Neuronal stem cell (in vitro differentiated cells): ENCODE measurements around the gene UBXN7.
"Not testable (repeated sequence)": the region's sequence is repeated elsewhere in the genome, so short reads cannot be mapped to it uniquely, and the experiment has no call there.

ENCODE experiments used
- DNase-seq: peaks from one replicate; pipeline ENCODE4 v3.0.0-alpha.2; 2013; ENCODE audit warnings: low spot score
- H2AFZ ChIP-seq: one replicate; pipeline ENCODE4 v1.6.1; 2013; ENCODE audit warnings: mild to moderate bottlenecking, low read length, inconsistent platforms
- H2AK5ac ChIP-seq: 2 replicates; pipeline ENCODE4 v1.6.1; 2013; ENCODE audit warnings: low read depth, mild to moderate bottlenecking, inconsistent platforms, low read length, moderate library complexity, mixed read lengths
- H2BK120ac ChIP-seq: 2 replicates; pipeline ENCODE4 v1.6.1; 2013; ENCODE audit warnings: low read depth, mild to moderate bottlenecking, inconsistent platforms, low read length, moderate library complexity, mixed read lengths
- H2BK12ac ChIP-seq: one replicate; pipeline ENCODE4 v1.6.1; 2013; ENCODE audit warnings: low read length, inconsistent platforms
- H2BK15ac ChIP-seq: 2 replicates; pipeline ENCODE4 v1.6.1; 2013; ENCODE audit warnings: mild to moderate bottlenecking, low read length, inconsistent platforms, mixed read lengths
- H2BK5ac ChIP-seq: one replicate; pipeline ENCODE4 v1.6.1; 2013; ENCODE audit warnings: inconsistent platforms, mild to moderate bottlenecking, low read length, moderate library complexity
- H3K14ac ChIP-seq: one replicate; pipeline ENCODE4 v1.6.1; 2013; ENCODE audit warnings: low read length, inconsistent platforms
- H3K18ac ChIP-seq: 2 replicates; pipeline ENCODE4 v1.6.1; 2013; ENCODE audit warnings: low read length, inconsistent platforms
- H3K23ac ChIP-seq: 2 replicates; pipeline ENCODE4 v1.6.1; 2013; ENCODE audit warnings: low read depth, mild to moderate bottlenecking, mixed read lengths, low read length, inconsistent platforms; ENCODE audit not compliant: poor library complexity
- H3K27ac ChIP-seq: replicated peaks from 3 replicates; pipeline ENCODE4 v1.5.1; 2013; ENCODE audit warnings: low read length, inconsistent platforms
- H3K27me3 ChIP-seq, 3 experiments: 2 replicates each; pipeline ENCODE4 v1.6.1; 2013; ENCODE audit warnings: low read length in 3 of 3, mild to moderate bottlenecking in 2 of 3, inconsistent platforms in 1 of 3, low read depth in 1 of 3, mixed read lengths in 1 of 3, moderate library complexity in 1 of 3; ENCODE audit not compliant: control insufficient read depth in 3 of 3, insufficient read depth in 3 of 3
- H3K36me3 ChIP-seq, 2 donors: replicated peaks in 1 of 2; 2 replicates each; pipeline ENCODE4 v1.6.1; 2013; ENCODE audit warnings: low read length in 2 of 2; ENCODE audit not compliant: control insufficient read depth in 2 of 2, insufficient read depth in 2 of 2
- H3K4ac ChIP-seq: 2 replicates; pipeline ENCODE4 v1.6.1; 2013; ENCODE audit warnings: inconsistent platforms, mild to moderate bottlenecking, low read length, moderate library complexity
- H3K4me1 ChIP-seq, 2 donors: 1 replicate in 1 of 2; 2 replicates in 1 of 2; pipeline ENCODE4 v1.6.1; 2013; ENCODE audit warnings: low read length in 2 of 2, low read depth in 1 of 2; ENCODE audit not compliant: control insufficient read depth in 2 of 2, insufficient read depth in 1 of 2
- H3K4me2 ChIP-seq: one replicate; pipeline ENCODE4 v1.6.1; 2013; ENCODE audit warnings: mild to moderate bottlenecking, low read length, inconsistent platforms; ENCODE audit not compliant: insufficient read depth, poor library complexity, severe bottlenecking
- H3K4me3 ChIP-seq, 2 donors: 2 replicates each; pipeline ENCODE4 v1.5.1; 2013; ENCODE audit warnings: low read length in 2 of 2, mild to moderate bottlenecking in 2 of 2, inconsistent platforms in 1 of 2, moderate library complexity in 1 of 2
- H3K79me1 ChIP-seq: one replicate; pipeline ENCODE4 v1.6.1; 2013; ENCODE audit warnings: low read depth, mild to moderate bottlenecking, inconsistent platforms, low read length, moderate library complexity
- H3K9ac ChIP-seq: one replicate; pipeline ENCODE4 v1.6.1; 2013; ENCODE audit warnings: mild to moderate bottlenecking, low read depth, low read length, inconsistent platforms; ENCODE audit not compliant: poor library complexity
- H3K9me3 ChIP-seq, 2 donors: replicated peaks in 1 of 2; 2 replicates each; pipeline versions ENCODE3 to v1.6.1; 2013; ENCODE audit warnings: low read length in 2 of 2, mild to moderate bottlenecking in 2 of 2, inconsistent platforms in 1 of 2, low read depth in 1 of 2, mixed read lengths in 1 of 2, moderate library complexity in 1 of 2; ENCODE audit not compliant: control insufficient read depth in 2 of 2, insufficient read depth in 1 of 2
- H4K8ac ChIP-seq: one replicate; pipeline ENCODE4 v1.6.1; 2013; ENCODE audit warnings: low read depth, mild to moderate bottlenecking, inconsistent platforms, low read length, moderate library complexity
- H4K91ac ChIP-seq: one replicate; pipeline ENCODE4 v1.6.1; 2013; ENCODE audit warnings: low read length, low read depth, mild to moderate bottlenecking, inconsistent platforms; ENCODE audit not compliant: poor library complexity
- WGBS, 2 donors: extraction: QIAGEN DNeasy Blood & Tissue Kit; methylation state at CpG; one replicate each; pipeline ENCODE4 v1.1.7; 2013; ENCODE audit warnings: missing lambda C conversion rate in 2 of 2, mixed read lengths in 1 of 2; ENCODE audit not compliant: insufficient read length in 2 of 2, insufficient replicate concordance in 1 of 2; ENCODE audit errors: extremely low coverage in 2 of 2; 5-methylcytosine and 5-hydroxymethylcytosine counted together

Gene UBXN7

DNA sequence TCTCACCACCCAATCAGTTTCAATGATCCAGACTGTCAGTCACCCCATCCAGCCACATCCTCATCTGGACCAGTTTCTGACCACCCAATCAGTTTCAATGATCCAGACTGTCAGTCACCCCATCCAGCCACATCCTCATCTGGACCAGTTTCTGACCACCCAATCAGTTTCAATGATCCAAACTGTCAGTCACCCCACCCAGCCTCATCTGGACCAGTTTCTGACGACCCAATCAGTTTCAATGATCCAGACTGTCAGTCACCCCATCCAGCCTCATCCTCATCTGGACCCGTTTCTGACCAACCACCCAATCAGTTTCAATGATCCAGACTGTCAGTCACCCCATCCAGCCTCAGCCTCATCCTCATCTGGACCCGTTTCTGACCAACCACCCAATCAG is 38.0 kb upstream of the UBXN7 start:
- WGBS, 2 donors: no CpG with 5 or more reads among the region's 3 CpGs
- H3K14ac ChIP-seq: not testable (repeated sequence)

DNA sequence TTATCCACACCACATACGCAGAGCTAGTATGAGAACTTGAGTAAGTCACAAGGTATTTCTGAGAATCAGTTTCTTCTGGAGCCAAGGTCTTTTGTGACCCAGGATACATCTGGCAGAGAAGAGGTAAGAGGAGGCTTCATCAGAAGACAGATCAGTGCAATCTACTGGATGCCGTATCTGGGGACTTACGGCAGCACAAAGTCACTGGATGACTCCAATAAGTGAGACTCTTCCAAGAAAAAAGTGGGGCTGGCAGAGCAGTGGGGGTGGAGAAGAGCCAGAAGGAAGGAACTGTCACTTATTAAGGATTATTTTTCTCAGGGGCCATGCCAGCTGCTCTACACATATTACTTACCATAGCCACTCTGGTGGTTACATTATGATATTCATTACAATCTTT is 31.6 kb upstream of the UBXN7 start:
- Histone ChIP-seq H2BK5ac (no peak overlapping the region), H2BK120ac (no peak overlapping the region), H3K4ac (no peak overlapping the region), H3K9me3 (no peaks in the 10 kb centered on the region), H3K79me1 (no peaks in the 10 kb centered on the region), H2BK15ac (no peak overlapping the region), H3K27me3 (no peaks in the 10 kb centered on the region), H3K18ac (no peak overlapping the region), H3K36me3 (peaks cover 0 to 16% of the 10 kb centered on the region in 2 donors), H3K4me1 (no peaks in the 10 kb centered on the region), H3K27ac (no peak overlapping the region), H3K23ac (no peak overlapping the region), H2AK5ac (no peak overlapping the region), H2AFZ (no peak overlapping the region), H4K91ac (no peak overlapping the region), H4K8ac (no peak overlapping the region), H3K4me2 (no peak overlapping the region), H3K14ac (no peak overlapping the region), H3K9ac (no peak overlapping the region), H3K4me3 (no peak overlapping the region), H2BK12ac (no peak overlapping the region)
- DNase-seq: no peak
- WGBS, 2 donors: no CpG with 5 or more reads among the region's 3 CpGs

More for the DNA sequence above, 38.0 kb upstream of the UBXN7 start:
- H3K18ac ChIP-seq, H2AFZ ChIP-seq, H3K4me1 ChIP-seq, H3K4me2 ChIP-seq, H3K4ac ChIP-seq, H4K91ac ChIP-seq, H2BK120ac ChIP-seq, H3K79me1 ChIP-seq, H3K27ac ChIP-seq, H3K9ac ChIP-seq, H3K4me3 ChIP-seq, H2BK12ac ChIP-seq, H2AK5ac ChIP-seq, H2BK5ac ChIP-seq, H2BK15ac ChIP-seq, DNase-seq, H3K23ac ChIP-seq, H4K8ac ChIP-seq, H3K27me3 ChIP-seq, H3K9me3 ChIP-seq: not testable (repeated sequence)
- peaks cover 22 to 71% of the 10 kb centered on the region in 2 donors for H3K36me3 ChIP-seq

DNA sequence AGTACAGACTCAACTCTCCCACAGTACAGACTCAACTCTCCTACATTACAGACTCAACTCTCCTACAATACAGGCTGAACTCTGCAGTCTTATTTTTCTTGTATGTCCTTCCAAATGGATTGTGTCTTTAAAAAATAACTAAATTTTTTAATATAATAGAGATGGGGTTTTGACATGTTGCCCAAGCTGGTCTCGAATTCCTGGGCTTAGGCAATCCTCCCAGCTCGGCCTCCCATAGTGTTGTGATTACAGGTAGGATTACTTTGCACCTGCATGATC is 31.2 kb upstream of the UBXN7 start:
- H3K23ac ChIP-seq: no peak overlapping the region
- no peak for DNase-seq
- H3K27ac ChIP-seq: no peak overlapping the region
- H3K36me3 ChIP-seq: peaks cover 0 to 12% of the 10 kb centered on the region in 2 donors
- H3K9me3 ChIP-seq: no peaks in the 10 kb centered on the region
- H2AK5ac ChIP-seq: no peak overlapping the region
- H3K4ac ChIP-seq: no peak overlapping the region
- H3K9ac ChIP-seq: no peak overlapping the region
- no peak overlapping the region for H3K18ac ChIP-seq
- no peak overlapping the region for H4K8ac ChIP-seq
- no peaks in the 10 kb centered on the region for H3K4me1 ChIP-seq
- no peak overlapping the region for H3K4me3 ChIP-seq
- no peaks in the 10 kb centered on the region for H3K79me1 ChIP-seq
- H2BK5ac ChIP-seq: no peak overlapping the region
- H3K14ac ChIP-seq: no peak overlapping the region
- no peak overlapping the region for H4K91ac ChIP-seq
- H2AFZ ChIP-seq: no peak overlapping the region
- no peak overlapping the region for H3K4me2 ChIP-seq
- WGBS, 2 donors: no CpG with 5 or more reads among the region's 2 CpGs
- no peak overlapping the region for H2BK15ac ChIP-seq
- no peak overlapping the region for H2BK12ac ChIP-seq
- H2BK120ac ChIP-seq: no peak overlapping the region
- H3K27me3 ChIP-seq: no peaks in the 10 kb centered on the region

GRCh38 chr3:196462680-196463477 is 30.7 kb upstream of the UBXN7 start:
- H2AK5ac ChIP-seq, H3K9ac ChIP-seq, DNase-seq, H3K79me1 ChIP-seq, H2BK5ac ChIP-seq, H4K8ac ChIP-seq, H2AFZ ChIP-seq, H3K23ac ChIP-seq, H3K4me3 ChIP-seq, H3K4ac ChIP-seq, H3K36me3 ChIP-seq, H2BK12ac ChIP-seq, H3K9me3 ChIP-seq, H2BK120ac ChIP-seq, H3K18ac ChIP-seq, H3K27ac ChIP-seq, H3K4me1 ChIP-seq, H2BK15ac ChIP-seq, H3K14ac ChIP-seq, H3K27me3 ChIP-seq, H4K91ac ChIP-seq, H3K4me2 ChIP-seq: not testable (repeated sequence)
- WGBS, 2 donors: no CpG with 5 or more reads among the region's 1 CpG
